HG02759 (cell line): ENCODE results near the gene ATP6V0A1.
A peak's percentile ranks its signal among the peaks of the same experiment; 100 is the strongest.

Experiments
- ATAC-seq: cut with Tn5 transposase; IDR thresholded peaks from one replicate; pipeline ENCODE4 v1.9.1; 2021; ENCODE audit warnings: mild to moderate bottlenecking, moderate library complexity; ENCODE audit not compliant: unreplicated experiment

The ATP6V0A1 gene

DNA sequence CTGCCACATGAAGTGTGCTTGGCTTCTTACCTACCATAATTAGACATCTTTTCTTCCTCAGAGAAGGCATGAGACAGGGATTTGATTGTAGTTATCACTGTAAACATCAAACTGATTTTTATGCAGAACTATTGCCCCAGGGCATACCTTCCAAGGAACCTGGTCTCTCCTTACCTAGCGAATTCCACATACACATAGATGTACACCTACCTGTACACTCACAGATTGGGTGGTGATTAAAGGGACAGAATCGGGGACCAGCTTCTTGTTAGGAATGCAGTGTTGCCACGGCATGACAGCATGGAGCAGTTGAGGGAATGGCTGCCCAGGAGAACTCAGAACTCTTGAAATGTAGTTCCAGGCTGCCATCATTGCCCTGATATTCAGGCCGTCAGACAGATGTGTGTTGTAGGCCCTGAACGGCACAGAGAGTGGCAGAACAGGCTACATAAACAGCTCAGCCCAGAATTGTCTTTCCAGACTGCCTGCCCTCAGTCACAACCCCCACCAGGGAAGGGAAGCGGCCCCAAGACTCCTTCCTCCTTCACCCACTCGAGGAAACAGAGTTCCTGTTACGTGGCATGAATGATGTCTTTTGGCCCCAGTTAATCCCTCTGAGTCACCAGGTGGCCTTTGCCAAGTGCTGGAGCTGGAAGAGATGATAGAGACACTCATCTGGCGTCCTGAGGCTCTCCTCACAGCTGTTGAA, 59.5 kb downstream of the ATP6V0A1 start:
- ATAC-seq, result no peak

- no peak for ATAC-seq
These were observed 60.3 kb downstream of the ATP6V0A1 start for GRCh38 chr17:42518755-42519545.

GRCh38 chr17:42519546-42520491, 61.1 kb downstream of the ATP6V0A1 start:
- no peak for ATAC-seq

DNA sequence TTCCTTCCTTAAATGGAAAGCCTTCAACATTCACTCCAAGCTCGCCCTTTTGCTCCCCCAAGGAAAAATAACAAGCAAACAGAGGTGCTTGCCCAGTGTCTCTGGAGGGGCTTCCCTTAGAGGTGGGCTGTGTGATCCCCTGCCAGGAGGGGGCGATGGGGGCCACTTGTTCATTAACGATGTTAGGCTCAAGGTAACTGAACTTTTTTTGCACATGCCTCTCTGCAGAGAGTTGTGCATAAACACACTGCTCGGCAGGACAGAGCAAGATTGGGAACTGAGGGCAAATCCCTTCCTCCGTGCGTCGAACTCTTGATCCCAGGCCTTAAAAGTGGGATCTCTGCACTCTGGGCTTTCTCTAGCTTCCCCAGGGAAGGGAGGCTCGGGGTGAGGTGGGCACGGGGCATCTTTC, 61.9 kb downstream of the ATP6V0A1 start:
- ATAC-seq, result no peak

DNA sequence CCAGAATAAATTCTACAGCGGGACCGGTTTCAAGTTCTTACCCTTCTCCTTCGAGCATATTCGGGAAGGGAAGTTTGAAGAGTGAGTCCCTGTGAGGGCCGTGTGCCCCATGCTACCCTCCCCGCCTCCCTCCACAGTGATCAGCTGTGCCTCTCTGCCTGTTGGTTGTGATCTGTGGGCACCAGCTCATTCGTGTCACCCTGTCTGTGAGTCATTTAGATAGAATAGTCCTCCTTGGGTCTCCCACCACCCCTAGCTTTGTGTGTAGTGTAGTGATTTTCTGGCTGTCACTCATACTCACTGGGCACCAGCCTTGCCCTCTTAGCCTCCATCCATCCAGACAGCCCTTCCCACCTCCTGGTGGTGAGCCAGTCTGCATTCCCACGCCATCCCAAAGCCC, 62.4 kb downstream of the ATP6V0A1 start:
- ATAC-seq, result no peak

DNA sequence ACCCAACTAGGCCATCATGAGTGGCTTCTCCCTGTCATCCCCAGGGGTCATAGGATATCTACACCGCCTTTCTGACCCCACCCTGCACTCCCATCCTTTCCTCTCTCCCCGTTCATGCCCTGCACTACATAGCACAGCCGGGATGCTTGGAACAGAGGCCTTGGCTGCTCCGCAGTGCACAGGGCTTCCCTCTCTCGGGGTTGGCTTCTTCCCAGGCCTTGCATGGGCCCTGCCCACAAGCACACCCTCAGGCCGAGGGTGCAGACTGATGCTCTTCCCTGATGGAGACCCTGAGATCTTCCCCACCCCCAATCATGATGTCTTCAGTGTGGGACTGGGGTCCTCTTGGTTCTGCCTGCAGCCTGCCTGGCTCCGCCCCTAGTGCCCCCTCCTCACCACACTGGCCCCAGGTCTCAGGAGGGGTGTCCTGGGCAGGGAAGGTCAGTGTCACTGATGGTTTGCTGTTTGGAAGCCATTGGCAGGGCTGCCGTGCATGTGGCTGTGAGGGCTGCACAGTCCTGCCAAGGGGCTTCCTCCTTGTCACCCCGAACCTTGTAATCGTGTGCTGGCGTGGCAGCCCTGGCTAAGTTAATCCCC, 63.1 kb downstream of the ATP6V0A1 start:
- no peak for ATAC-seq

DNA sequence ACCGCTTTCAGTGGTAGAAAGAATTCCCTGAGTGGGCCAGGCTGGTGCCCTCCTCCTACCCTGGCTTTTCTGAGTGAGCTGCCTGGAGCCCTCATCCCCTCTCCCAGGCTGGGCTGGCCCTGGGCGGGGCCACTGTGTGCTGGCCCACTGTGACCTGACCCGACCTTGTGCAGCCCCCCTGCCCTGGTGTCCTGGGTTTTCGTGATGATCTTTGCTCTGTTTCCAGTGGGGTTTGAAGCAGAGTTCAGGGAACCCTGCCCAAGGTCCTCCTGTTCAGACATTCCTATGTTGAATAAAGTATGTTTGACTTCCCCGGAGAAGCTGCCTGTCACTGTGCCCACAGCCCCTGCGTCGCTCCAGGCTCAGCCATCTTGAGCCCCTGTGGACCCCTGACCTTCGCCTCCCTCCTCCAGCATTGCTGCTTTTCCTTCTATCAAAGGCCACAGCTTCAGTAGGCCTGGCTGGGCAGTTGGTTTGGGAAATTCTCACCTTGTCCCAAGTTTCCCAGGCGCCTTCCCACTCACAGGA, 63.6 kb downstream of the ATP6V0A1 start:
- ATAC-seq, result no peak

DNA sequence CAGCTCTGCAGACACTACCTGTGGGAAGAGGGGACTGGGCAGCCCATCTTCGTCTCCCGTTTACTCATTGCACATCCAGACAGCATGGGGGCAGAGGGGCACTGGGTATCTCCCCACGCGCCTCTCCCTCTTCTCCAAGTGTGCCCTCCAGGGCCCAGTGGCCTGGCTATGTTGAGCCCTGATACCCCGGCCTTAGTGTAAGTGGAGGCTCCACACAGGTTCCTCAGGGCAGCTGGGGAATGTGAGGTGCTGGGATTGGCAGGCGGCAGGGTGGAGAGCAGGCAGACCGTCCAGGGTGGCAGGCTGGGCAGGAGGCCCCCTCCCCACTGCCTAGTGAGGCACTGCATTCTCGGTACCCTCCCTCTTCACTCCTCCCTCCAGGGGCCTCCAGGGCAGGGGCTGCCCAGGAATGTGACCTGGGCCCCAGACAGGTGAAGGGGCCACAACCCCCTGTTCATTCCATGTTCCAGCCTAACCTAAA, 64.2 kb downstream of the ATP6V0A1 start:
- no peak for ATAC-seq

GRCh38 chr17:42525221-42525620, 66.5 kb downstream of the ATP6V0A1 start:
- no peak for ATAC-seq

GRCh38 chr17:42526031-42526444, 67.4 kb downstream of the ATP6V0A1 start:
- no peak for ATAC-seq

GRCh38 chr17:42527932-42528331, 69.3 kb downstream of the ATP6V0A1 start:
- no peak for ATAC-seq

DNA sequence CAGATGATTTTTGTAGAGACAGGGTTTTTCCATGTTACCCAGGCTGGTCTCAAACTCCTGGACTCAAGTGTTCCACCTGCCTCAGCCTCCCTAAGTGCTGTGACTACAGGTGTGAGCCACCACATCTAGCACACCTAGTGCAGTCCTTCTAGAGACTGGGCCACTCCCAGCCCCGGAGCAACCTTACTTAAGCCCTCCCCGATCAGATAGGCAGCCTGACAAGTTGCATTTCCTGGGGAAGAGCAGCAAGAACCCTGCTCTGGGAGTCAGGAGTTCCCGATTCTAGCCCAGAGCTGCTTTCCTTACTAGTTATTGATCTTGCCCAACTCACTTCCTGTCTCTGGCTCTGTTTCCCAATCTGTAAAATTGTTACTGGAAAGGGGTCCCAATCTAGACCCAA, 70.4 kb downstream of the ATP6V0A1 start:
- no peak for ATAC-seq

DNA sequence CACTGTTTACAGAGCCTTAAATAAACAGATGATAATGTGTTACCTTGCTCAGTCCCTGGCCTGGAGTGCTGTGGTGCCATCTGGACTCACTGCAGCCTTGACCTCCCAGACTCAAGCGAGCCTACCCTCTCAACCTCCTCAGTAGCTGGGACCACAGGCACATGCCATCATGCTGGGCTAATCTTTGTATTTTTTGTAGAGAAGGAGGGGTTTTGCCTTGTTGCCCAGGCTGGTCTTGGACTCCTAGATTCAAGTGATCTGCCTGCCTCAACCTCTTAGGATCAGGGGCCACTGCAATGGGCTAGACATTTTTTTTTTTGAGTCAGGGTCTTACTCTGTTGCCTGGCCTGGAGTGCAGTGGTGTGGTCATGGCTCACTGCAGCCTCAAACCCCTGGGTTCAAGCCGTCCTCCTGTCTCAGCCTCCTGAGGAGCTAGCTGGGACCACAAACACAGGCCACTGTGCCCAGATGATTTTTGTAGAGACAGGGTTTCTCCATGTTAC, 72.3 kb downstream of the ATP6V0A1 start:
- no peak for ATAC-seq

- ATAC-seq, result no peak
These were observed 73.0 kb downstream of the ATP6V0A1 start for GRCh38 chr17:42531455-42532354.

DNA sequence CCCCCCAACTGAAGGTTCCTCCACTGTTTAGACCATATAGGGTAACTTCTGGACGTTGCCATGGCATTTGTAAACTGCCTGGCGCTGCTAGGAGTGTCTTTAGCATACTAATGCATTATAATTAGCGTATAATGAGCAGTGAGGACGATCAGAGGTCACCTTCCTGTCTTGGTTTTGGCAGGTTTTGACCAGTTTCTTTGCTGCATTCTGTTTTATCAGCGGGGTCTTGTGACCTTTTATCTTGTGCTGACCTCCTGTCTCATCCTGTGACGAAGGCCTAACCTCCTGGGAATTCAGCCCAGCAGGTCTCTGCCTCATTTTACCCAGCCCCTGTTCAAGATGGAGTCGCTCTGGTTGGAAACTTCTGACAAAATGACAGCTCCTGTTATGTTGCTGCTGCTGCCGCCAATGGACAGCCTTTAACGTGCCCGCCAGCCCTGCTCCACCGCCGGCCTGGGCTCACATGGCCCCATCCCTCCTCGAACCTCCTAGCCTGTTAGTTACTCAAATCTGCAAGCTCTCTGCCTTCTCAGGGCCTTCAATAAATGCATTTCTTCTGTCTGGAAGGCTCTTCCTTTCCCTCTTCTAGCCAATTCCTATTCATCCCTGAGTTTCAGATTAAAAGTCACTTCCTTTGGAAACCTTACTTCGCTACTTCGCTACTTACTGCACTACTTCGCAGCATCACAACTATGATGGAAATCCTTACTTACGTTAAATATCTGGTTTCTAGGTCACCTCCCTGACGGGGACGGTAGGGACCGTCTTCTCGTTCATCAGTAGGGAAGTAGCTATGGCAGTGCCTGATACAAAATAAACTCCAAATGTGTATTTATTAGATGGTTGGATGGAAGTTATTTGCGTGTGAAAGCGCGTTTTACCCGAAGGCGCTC, 76.7 kb downstream of the ATP6V0A1 start:
- ATAC-seq, result no peak

DNA sequence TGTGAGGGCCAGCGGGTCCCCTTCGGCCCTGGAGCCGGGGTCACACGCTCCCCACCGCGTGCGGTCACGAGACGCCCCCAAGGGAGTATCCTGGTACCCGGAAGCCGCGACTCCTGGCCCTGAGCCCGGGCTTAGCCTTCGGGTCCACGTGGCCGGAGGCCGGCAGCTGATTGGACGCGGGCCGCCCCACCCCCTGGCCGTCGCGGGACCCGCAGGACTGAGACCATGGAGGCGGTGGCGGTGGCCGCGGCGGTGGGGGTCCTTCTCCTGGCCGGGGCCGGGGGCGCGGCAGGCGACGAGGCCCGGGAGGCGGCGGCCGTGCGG, 77.3 kb downstream of the ATP6V0A1 start, which contains the start of gene NAGLU:
Gene NAGLU (plus strand): TSS at position 194 of the 324 bp plus-strand sequence. CDS start 32 bp downstream, at position 226.
- peak; percentile 88 for ATAC-seq

GRCh38 chr17:42536372-42537155, 77.9 kb downstream of the ATP6V0A1 start:
- ATAC-seq, result peak; percentile 68
